OCI-LY3 (cell line): ENCODE measurements around the gene CCSER2.

Source experiments
- H2AFZ ChIP-seq: fragments of 200-600, 300-600 bp; shearing (Covaris generic); 2 replicates; pipeline ENCODE4 v1.6.0; 2014; ENCODE audit warnings: antibody characterized with exemption, low read depth, low read length
- H3K27ac ChIP-seq: fragments of 200-600, 300-600 bp; sonication (generic); 2 replicates; pipeline ENCODE4 v1.5.1; 2014; ENCODE audit warnings: mild to moderate bottlenecking, low read length, moderate library complexity, mixed read lengths
- H3K27me3 ChIP-seq: fragments of 200-600, 300-600 bp; sonication (generic); 2 replicates; pipeline ENCODE4 v1.6.1; 2014; ENCODE audit warnings: low read depth, low read length, mixed read lengths
- H3K36me3 ChIP-seq: fragments of 200-600, 300-600 bp; sonication (generic); replicated peaks from 2 replicates; pipeline ENCODE3; 2014; ENCODE audit warnings: low read depth, low read length, mixed read lengths
- H3K4me1 ChIP-seq: fragments of 300-600, 200-600 bp; sonication (generic); 2 replicates; pipeline ENCODE4 v1.6.1; 2014; ENCODE audit warnings: low read length, mixed read lengths
- H3K4me2 ChIP-seq: fragments of 200-600, 300-600 bp; sonication (generic); 2 replicates; pipeline ENCODE4 v1.6.1; 2014; ENCODE audit warnings: low read length, mixed read lengths
- H3K4me3 ChIP-seq: fragments of 300-600, 200-600 bp; sonication (generic); 2 replicates; pipeline ENCODE4 v1.5.1; 2014; ENCODE audit warnings: antibody characterized with exemption, mild to moderate bottlenecking, low read length, moderate library complexity
- H3K79me2 ChIP-seq: fragments of 300-600, 200-600 bp; shearing (Covaris generic); 2 replicates; pipeline ENCODE4 v1.6.1; 2014; ENCODE audit warnings: mild to moderate bottlenecking, low read length, mixed read lengths
- H3K9ac ChIP-seq: fragments of 300-600, 200-600 bp; shearing (Covaris generic); 2 replicates; pipeline ENCODE4 v1.6.0; 2014; ENCODE audit warnings: mild to moderate bottlenecking, low read length, moderate library complexity
- H3K9me3 ChIP-seq: fragments of 200-600, 300-600 bp; shearing (Covaris generic); 2 replicates; pipeline ENCODE4 v1.6.1; 2014; ENCODE audit warnings: low read length, mixed read lengths; ENCODE audit not compliant: insufficient read depth
- H4K20me1 ChIP-seq: fragments of 200-600, 300-600 bp; sonication (generic); 2 replicates; pipeline ENCODE4 v1.6.1; 2016; ENCODE audit warnings: low read length, mixed read lengths; ENCODE audit not compliant: insufficient read depth
- EZH2phosphoT487 ChIP-seq: fragments of 200-600 bp; shearing (Covaris generic); IDR thresholded peaks from 2 replicates; pipeline ENCODE4 v1.6.1; 2018; ENCODE audit warnings: antibody characterized with exemption, mixed run types, low read depth
- TF ChIP-seq, protein P1 (sequence below): fragments of 200-600, 300-600 bp; sonication (generic); IDR thresholded peaks from 2 replicates; pipeline ENCODE4 v1.5.1; 2014; ENCODE audit warnings: antibody characterized with exemption, low read length, low read depth

CCSER2 gene

GRCh38 chr10:84540617-84541288 lies 212.4 kb downstream of the CCSER2 start:
- no peaks in the 10 kb centered on the region for H4K20me1 ChIP-seq
- no peaks in the 10 kb centered on the region for H3K79me2 ChIP-seq
- peak overlapping the region; percentile 83; the same call in 1 of the 2 replicates for H2AFZ ChIP-seq
- no peaks in the 10 kb centered on the region for H3K4me1 ChIP-seq
- no peaks in the 10 kb centered on the region for H3K9me3 ChIP-seq
- no peaks in the 10 kb centered on the region for H3K27me3 ChIP-seq
- no peak overlapping the region for H3K27ac ChIP-seq
- TF ChIP-seq, protein P1, sequence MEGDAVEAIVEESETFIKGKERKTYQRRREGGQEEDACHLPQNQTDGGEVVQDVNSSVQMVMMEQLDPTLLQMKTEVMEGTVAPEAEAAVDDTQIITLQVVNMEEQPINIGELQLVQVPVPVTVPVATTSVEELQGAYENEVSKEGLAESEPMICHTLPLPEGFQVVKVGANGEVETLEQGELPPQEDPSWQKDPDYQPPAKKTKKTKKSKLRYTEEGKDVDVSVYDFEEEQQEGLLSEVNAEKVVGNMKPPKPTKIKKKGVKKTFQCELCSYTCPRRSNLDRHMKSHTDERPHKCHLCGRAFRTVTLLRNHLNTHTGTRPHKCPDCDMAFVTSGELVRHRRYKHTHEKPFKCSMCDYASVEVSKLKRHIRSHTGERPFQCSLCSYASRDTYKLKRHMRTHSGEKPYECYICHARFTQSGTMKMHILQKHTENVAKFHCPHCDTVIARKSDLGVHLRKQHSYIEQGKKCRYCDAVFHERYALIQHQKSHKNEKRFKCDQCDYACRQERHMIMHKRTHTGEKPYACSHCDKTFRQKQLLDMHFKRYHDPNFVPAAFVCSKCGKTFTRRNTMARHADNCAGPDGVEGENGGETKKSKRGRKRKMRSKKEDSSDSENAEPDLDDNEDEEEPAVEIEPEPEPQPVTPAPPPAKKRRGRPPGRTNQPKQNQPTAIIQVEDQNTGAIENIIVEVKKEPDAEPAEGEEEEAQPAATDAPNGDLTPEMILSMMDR = peak; percentile 58
- no peak for TF ChIP-seq EZH2phosphoT487
- H3K4me2 ChIP-seq = peak overlapping the region; percentile 82
- H3K4me3 ChIP-seq = peak overlapping the region; percentile 65
- H3K9ac ChIP-seq = no peak overlapping the region
- H3K36me3 ChIP-seq = no peaks in the 10 kb centered on the region

- H3K27ac ChIP-seq = no peak overlapping the region
- no peaks in the 10 kb centered on the region for H3K36me3 ChIP-seq
- no peaks in the 10 kb centered on the region for H3K79me2 ChIP-seq
- H2AFZ ChIP-seq = no peak overlapping the region
- H4K20me1 ChIP-seq = no peaks in the 10 kb centered on the region
- no peak overlapping the region for H3K4me3 ChIP-seq
- no peaks in the 10 kb centered on the region for H3K27me3 ChIP-seq
- H3K4me2 ChIP-seq = no peak overlapping the region
- no peaks in the 10 kb centered on the region for H3K9me3 ChIP-seq
- no peak overlapping the region for H3K9ac ChIP-seq
- TF ChIP-seq EZH2phosphoT487 = no peak
- TF ChIP-seq, protein P1 = no peak
- H3K4me1 ChIP-seq = no peaks in the 10 kb centered on the region
Measured at GRCh38 chr10:84541289-84541637, 212.9 kb downstream of the CCSER2 start.

DNA sequence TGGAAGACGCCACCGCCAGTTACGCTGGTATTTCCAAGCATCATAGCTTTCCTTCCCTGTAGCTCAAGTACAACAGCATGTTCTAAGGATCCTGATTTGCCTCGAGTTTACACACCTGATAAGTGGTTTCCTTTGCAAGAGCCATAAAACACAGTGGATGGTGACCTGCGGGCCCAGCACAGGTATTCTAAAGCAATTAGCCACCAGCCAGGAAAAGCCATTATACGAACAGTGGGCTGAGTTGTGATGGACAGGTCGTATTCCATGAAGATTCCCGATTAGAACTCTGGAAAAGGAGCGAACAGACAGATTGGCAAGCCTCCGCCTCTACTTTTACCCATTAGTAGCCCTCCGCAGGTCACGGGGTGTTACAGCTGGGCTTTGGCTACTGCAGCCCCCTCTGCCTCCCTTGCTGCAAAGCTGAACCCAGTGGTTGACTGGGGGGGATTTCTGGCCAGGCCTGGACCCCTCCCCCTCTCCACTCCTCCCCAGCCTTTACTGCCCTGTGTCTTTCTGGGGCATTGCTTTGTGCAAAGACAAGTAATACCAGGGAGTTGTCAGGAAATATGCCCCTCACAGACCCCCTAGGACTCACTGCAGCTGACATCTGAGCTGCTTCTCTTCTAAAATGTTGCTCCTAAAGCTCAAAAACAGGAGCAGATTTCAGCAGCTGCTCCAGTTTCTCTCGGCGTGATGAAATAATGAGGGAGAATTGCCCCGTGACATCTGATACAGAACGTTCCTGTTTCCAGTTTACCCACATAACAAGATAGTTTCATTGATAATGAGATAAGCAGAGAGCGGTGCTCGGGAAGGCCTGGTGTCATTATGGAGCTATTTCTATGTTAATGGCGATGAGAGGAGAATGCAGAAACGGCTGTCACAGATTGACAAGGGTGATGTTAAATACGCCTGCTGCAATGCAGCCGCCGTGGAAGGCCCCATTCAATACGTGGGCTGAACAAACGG lies 214.4 kb downstream of the CCSER2 start:
- no peak overlapping the region for H3K27ac ChIP-seq
- TF ChIP-seq EZH2phosphoT487 = no peak
- TF ChIP-seq, protein P1 = no peak
- H4K20me1 ChIP-seq = no peaks in the 10 kb centered on the region
- no peak overlapping the region for H2AFZ ChIP-seq
- no peak overlapping the region for H3K4me2 ChIP-seq
- no peak overlapping the region for H3K4me3 ChIP-seq
- no peak overlapping the region for H3K9ac ChIP-seq
- H3K9me3 ChIP-seq = no peaks in the 10 kb centered on the region
- no peaks in the 10 kb centered on the region for H3K27me3 ChIP-seq
- no peaks in the 10 kb centered on the region for H3K36me3 ChIP-seq
- no peaks in the 10 kb centered on the region for H3K79me2 ChIP-seq
- no peaks in the 10 kb centered on the region for H3K4me1 ChIP-seq

DNA sequence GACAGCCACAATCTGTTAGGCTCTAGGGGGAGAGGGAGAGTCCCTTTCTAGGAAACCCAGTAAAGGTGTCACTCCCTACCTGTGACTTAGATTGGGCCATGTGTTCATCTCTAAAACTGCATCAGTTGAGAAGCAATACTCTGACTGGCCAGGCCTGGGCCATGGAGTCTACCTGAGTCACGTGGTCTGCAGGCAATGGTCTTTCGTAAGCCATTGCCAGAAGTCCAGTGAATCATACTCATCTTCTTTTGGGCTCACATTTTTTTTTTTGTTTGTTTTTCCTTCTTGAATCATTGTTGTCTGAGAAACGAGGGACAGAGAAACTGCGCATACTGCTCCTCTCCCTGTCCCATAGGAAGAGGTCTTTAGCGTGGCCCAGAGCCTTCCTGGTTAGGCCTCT lies 215.6 kb downstream of the CCSER2 start:
- H3K4me1 ChIP-seq = no peaks in the 10 kb centered on the region
- H3K36me3 ChIP-seq = no peaks in the 10 kb centered on the region
- H2AFZ ChIP-seq = no peak overlapping the region
- H3K27ac ChIP-seq = no peak overlapping the region
- H3K4me2 ChIP-seq = no peak overlapping the region
- H4K20me1 ChIP-seq = no peaks in the 10 kb centered on the region
- H3K9me3 ChIP-seq = no peaks in the 10 kb centered on the region
- TF ChIP-seq EZH2phosphoT487 = no peak
- TF ChIP-seq, protein P1 = no peak
- H3K9ac ChIP-seq = no peak overlapping the region
- no peak overlapping the region for H3K4me3 ChIP-seq
- H3K27me3 ChIP-seq = no peaks in the 10 kb centered on the region
- no peaks in the 10 kb centered on the region for H3K79me2 ChIP-seq
